Common myeloid progenitor, CD34-positive (primary cell): ENCODE data around the gene ELL2.
"Not testable (repeated sequence)": the region's sequence is repeated elsewhere in the genome, so short reads cannot be mapped to it uniquely, and the experiment has no call there.

ENCODE experiments used
- CTCF ChIA-PET: fragments of 350-600 bp; sonication (Branson Sonifier 250); formaldehyde crosslinking; loops from one replicate; lab custom pipeline; 2021; ENCODE audit warnings: antibody characterized with exemption; lab: Charles Lee
- POLR2A ChIA-PET: fragments of 350-600 bp; sonication (Branson Sonifier 250); formaldehyde crosslinking; loops from one replicate; lab custom pipeline; 2021; ENCODE audit warnings: antibody characterized with exemption; lab: Charles Lee
- DNase-seq, 3 donors: peaks; one replicate each; pipeline versions ENCODE4 v3.0.0 to v3.0.0-alpha.2; 2013
- H3K27ac ChIP-seq, 2 experiments: 1 replicate in 1 of 2; 2 replicates in 1 of 2; pipeline ENCODE4 v1.7.0; 2013; ENCODE audit warnings: inconsistent platforms in 2 of 2, low read length in 2 of 2, mild to moderate bottlenecking in 2 of 2, low read depth in 1 of 2, moderate library complexity in 1 of 2; ENCODE audit not compliant: severe bottlenecking in 2 of 2, insufficient read depth in 1 of 2, poor library complexity in 1 of 2
- H3K27me3 ChIP-seq, 5 experiments: replicated peaks in 2 of 5; 1 replicate in 3 of 5; 2 replicates in 2 of 5; pipeline versions ENCODE4 v1.6.1 to v1.7.0; 2013; ENCODE audit warnings: low read length in 4 of 5, mild to moderate bottlenecking in 2 of 5, moderate library complexity in 2 of 5, inconsistent platforms in 1 of 5; ENCODE audit not compliant: insufficient read depth in 5 of 5, control insufficient read depth in 4 of 5
- H3K36me3 ChIP-seq, 4 experiments: 1 replicate in 2 of 4; 2 replicates in 2 of 4; pipeline versions ENCODE4 v1.6.1 to v1.7.0; 2013; ENCODE audit warnings: low read length in 3 of 4, control low read depth in 1 of 4, mild to moderate bottlenecking in 1 of 4; ENCODE audit not compliant: control insufficient read depth in 4 of 4, insufficient read depth in 4 of 4
- H3K4me1 ChIP-seq, 4 experiments: 1 replicate in 3 of 4; 2 replicates in 1 of 4; pipeline versions ENCODE4 v1.6.1 to v1.7.1; 2013; ENCODE audit warnings: low read length in 3 of 4, mild to moderate bottlenecking in 3 of 4, control low read depth in 1 of 4, inconsistent platforms in 1 of 4, moderate library complexity in 1 of 4; ENCODE audit not compliant: control insufficient read depth in 4 of 4, insufficient read depth in 4 of 4; ENCODE audit errors: control extremely low read depth in 1 of 4
- H3K4me3 ChIP-seq, 7 experiments: 1 replicate in 4 of 7; 2 replicates in 3 of 7; pipeline versions ENCODE4 v1.5.1 to v1.7.0; 2013; ENCODE audit warnings: mild to moderate bottlenecking in 7 of 7, low read length in 6 of 7, moderate library complexity in 6 of 7, inconsistent platforms in 2 of 7, low read depth in 2 of 7, control low read depth in 1 of 7; ENCODE audit not compliant: insufficient read depth in 4 of 7, control insufficient read depth in 1 of 7; ENCODE audit errors: extremely low read depth in 1 of 7
- H3K9me3 ChIP-seq, 5 experiments: 1 replicate in 4 of 5; 2 replicates in 1 of 5; pipeline versions ENCODE4 v1.6.1 to v1.7.1; 2013; ENCODE audit warnings: low read length in 4 of 5, mild to moderate bottlenecking in 2 of 5, inconsistent platforms in 1 of 5, low read depth in 1 of 5, moderate library complexity in 1 of 5; ENCODE audit not compliant: control insufficient read depth in 4 of 5, insufficient read depth in 2 of 5; ENCODE audit errors: control extremely low read depth in 1 of 5
- WGBS: methylation state at CpG from one replicate; pipeline ENCODE4 v1.1.5; 2013; ENCODE audit not compliant: insufficient coverage; 5-methylcytosine and 5-hydroxymethylcytosine counted together

ELL2 gene

DNA sequence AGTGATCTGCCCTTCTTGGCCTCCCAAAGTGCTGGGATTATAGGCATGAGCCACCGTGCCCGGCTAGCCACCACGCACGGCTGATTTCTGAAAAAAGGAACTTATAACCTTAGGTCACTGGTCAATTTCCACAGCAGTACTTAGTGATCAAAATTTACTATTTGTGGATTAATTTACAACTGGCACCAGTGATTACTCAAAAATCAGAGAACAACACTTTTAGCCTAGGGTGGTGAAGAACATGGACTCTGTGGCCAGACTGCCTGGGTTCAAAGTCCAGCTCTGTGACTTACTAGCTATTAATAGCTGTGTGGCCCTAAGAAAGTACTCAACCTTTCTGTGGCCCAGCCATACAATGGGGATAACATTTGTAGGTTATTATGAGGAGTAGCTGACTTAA, 88.3 kb downstream of the ELL2 start:
- Histone ChIP-seq H3K36me3 (no peaks in the 10 kb centered on the region), H3K4me1 (peaks cover 9 to 22% (median 13%) of the 10 kb centered on the region in 4 experiments), H3K27me3 (no peaks in the 10 kb centered on the region), H3K27ac (no peak overlapping the region), H3K9me3 (no peaks in the 10 kb centered on the region), H3K4me3 (no peak overlapping the region)
- CTCF ChIA-PET, result interaction anchor here (1.0 kb wide), 1 partner anchor 17 kb away, joined by 3 read pairs; no protein-coding TSS in a partner anchor
- 100% methylated on average over 2 of the region's 4 CpGs for WGBS
- DNase-seq, result no peak
- POLR2A ChIA-PET, result no interaction called here

DNA sequence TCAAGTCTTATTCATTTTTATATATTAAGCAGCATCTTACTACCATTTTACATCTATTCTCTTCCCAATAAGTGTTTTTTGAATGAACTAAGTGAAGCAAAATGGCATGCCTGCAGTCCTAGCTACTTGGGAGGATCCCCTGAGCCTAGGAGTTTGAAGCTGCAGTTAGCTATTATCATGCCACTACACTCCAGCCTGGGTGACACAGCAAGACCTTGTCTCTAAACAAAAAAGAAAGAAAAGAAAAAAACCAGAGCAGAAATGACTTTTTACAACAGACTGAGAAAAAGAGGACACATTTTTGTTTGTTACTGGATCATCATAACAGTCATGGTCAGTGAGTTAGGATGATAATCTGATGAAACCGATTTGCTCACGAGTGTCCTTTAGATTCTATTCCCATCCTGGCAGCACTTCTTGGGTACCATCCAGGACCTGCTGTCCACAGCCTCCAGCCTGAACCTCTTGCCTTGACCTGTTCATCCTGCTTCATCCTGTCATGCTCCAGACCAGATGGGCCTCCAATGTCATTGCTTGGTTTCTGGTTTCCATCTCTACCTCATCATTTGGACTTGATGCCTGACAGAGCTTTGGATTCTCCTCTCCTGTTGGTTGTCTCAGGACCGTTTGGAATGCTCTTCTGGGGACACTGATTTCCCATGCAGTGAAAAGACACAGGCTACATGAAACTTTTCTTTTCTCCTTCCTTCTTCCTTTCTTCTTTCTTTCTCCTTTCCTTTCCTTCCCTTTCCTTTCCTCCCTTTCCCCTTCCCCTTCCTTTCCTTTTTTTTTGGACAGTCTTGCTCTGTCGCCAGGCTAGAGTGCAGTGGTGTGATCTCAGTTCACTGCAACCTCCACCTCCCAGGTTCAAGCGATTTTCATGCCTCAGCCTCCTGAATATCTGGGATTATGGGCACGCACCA, 89.0 kb downstream of the ELL2 start:
- DNase-seq, result no peak
- ChIA-PET CTCF (no interaction called here), POLR2A (no interaction called here)
- WGBS, result 100% methylated on average over 3 of the region's 6 CpGs
- Histone ChIP-seq H3K27me3 (no peaks in the 10 kb centered on the region), H3K27ac (no peak overlapping the region), H3K9me3 (no peaks in the 10 kb centered on the region), H3K4me3 (no peak overlapping the region), H3K4me1 (peaks cover 9 to 22% (median 13%) of the 10 kb centered on the region in 4 experiments), H3K36me3 (no peaks in the 10 kb centered on the region)

DNA sequence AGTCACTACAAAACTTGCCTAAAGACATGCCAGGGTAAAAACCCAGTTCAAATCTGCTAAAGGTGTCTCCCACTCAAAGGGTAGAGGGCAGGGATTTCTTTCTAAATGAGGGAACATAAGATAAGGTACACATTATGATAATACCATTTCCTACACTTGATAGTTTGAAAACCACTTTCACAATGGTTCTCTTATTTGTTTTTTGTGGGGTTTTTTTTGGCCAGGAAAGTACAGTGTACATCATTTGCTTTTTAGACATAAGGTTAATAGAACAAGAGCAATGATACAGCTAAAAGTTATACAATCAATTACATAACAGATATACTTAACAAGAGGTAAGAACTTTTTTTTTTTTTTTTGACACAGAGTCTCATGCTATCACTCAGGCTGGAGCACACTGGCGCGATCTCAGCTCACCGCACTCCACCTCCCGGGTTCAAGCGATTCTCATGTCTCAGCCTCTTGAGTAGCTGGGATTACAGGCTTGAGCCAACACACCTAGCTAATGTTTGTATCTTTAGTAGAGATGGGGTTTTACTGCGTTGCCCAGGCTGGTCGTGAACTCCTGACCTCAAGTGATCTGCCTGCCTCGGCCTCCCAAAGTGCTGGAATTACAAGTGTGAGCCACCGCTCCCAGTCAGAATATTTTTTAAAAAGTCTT, 90.4 kb downstream of the ELL2 start:
- Histone ChIP-seq H3K4me3 (no peak overlapping the region), H3K27ac (no peak overlapping the region), H3K4me1 (peaks cover 9 to 22% (median 13%) of the 10 kb centered on the region in 4 experiments), H3K27me3 (no peaks in the 10 kb centered on the region), H3K36me3 (no peaks in the 10 kb centered on the region), H3K9me3 (no peaks in the 10 kb centered on the region)
- ChIA-PET POLR2A (interaction anchor here (0.7 kb wide), 1 partner anchor 155 kb away, joined by 5 read pairs; no protein-coding TSS in a partner anchor), CTCF (interaction anchor here (0.7 to 1.5 kb wide), 4 partner anchors 10 to 633 kb away, joined by 3 read pairs; no protein-coding TSS in a partner anchor)
- DNase-seq, result no peak
- WGBS, result 100% methylated on average over 1 of the region's 9 CpGs

DNA sequence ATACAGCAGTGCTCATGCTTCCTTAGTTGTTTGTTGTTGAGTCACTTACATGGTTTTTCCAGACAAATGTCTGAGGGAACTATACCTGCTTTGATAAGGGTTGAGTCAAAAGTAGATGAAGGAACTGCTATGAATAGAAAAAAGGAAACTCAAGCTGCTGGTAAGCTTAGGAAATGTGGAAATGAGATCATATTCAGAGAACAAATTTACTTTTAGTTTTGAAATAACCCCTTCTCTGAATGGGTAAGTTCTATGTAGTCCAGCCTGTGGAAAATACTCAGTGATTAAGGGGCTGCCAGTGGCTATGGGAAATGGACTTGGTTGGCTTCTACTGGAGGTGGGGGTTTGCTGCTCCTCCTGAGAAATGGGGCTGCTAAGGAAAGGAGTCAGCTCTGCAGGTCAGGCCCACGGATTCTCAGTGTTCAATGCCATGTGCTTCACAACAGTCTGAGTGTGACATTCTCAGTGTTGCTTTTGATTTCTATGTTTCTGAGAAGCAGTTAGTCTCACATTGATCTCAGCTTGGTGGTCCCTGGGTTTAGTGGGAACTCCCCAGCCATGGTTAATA, 91.5 kb downstream of the ELL2 start:
- Histone ChIP-seq H3K27ac (no peak overlapping the region), H3K4me1 (peaks cover 9 to 22% (median 13%) of the 10 kb centered on the region in 4 experiments), H3K4me3 (no peak overlapping the region), H3K36me3 (no peaks in the 10 kb centered on the region), H3K27me3 (no peaks in the 10 kb centered on the region), H3K9me3 (no peaks in the 10 kb centered on the region)
- peak in 2 of 3 donors; percentile 20 to 25 for DNase-seq
- 80% methylated on average over 1 of the region's 1 CpG for whole genome bisulfite sequencing
- CTCF ChIA-PET, result interaction anchor here (0.8 to 1.5 kb wide), 5 partner anchors 10 to 474 kb away, joined by 3 to 4 read pairs (median 3); no protein-coding TSS in a partner anchor
- POLR2A ChIA-PET, result interaction anchor here (0.6 to 0.9 kb wide), 2 partner anchors 26 to 198 kb away, joined by 3 read pairs; no protein-coding TSS in a partner anchor

DNA sequence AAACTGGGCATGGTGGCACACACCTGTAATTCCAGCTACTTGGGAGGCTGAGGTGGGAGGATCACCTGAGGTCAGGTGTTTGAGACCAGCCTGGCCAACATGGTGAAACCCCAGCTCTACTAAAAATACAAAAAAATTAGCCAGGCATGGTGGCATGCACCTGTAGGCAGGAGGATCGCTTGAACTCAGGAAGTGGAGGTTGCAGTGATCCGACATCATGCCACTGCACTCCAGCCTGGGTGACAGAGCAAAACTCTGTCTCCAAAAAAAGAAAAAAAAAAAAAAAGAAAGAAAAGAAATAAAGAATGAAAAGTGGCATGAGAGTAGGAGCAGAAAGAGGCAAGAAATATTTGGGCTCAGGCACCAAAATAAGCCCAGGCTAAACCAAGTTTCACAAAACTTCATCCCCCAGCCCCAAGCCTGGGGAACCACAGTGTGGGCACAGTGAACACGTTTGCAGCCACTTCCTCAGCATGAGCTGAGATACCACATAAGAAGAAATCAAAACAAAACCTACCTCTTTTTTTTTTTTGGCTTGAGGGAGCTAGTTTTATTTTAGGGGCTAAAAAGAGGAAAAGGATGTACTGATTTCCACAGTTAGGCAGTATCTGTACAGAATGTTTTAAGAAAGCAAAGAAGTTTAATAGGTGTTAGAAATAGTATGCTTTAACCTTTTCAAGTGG, 92.3 kb downstream of the ELL2 start:
- not testable (repeated sequence) for H3K27ac ChIP-seq, H3K9me3 ChIP-seq, H3K4me3 ChIP-seq, H3K27me3 ChIP-seq, H3K36me3 ChIP-seq
- POLR2A ChIA-PET, result interaction anchor here (0.6 to 0.9 kb wide), 2 partner anchors 25 to 197 kb away, joined by 3 read pairs; no protein-coding TSS in a partner anchor
- peak; percentile 47 to 86 (median 86) for DNase-seq
- CTCF ChIA-PET, result interaction anchor here (0.6 to 1.3 kb wide), 6 partner anchors 9 to 475 kb away, joined by 3 to 4 read pairs (median 3); no protein-coding TSS in a partner anchor
- 0% methylated on average over 2 of the region's 3 CpGs for WGBS
- H3K4me1 ChIP-seq, result peaks cover 9 to 22% (median 13%) of the 10 kb centered on the region in 4 experiments

DNA sequence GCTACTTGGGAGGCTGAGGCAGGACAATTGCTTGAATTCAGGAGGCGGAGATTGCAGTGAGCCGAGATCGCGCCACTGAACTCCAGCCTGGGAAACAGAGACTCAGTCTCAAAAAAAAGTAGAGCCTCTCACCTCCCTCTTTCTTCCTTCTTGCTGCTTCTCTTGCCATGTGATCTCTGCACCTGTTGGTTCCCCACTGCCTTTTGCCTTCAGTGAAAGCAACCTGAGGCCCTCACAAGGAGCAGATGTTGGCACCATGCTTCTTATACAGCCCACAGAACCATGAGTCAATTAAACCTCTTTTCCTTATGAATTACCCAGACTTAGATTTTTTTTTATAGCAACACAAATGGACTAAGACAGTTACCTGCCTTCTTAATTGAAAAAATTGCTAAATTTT, 93.5 kb downstream of the ELL2 start:
- H3K36me3 ChIP-seq, result no peaks in the 10 kb centered on the region
- ChIA-PET POLR2A (no interaction called here), CTCF (interaction anchor here (1.0 kb wide), 1 partner anchor 13 kb away, joined by 3 read pairs; no protein-coding TSS in a partner anchor)
- peaks cover 9 to 26% (median 15%) of the 10 kb centered on the region in 4 experiments for H3K4me1 ChIP-seq
- H3K9me3 ChIP-seq, result no peaks in the 10 kb centered on the region
- no peaks in the 10 kb centered on the region for H3K27me3 ChIP-seq
- 100% methylated on average over 4 of the region's 4 CpGs for WGBS
- no peak for DNase-seq
- H3K27ac ChIP-seq, result no peak overlapping the region
- H3K4me3 ChIP-seq, result no peak overlapping the region
